ENCODE data around the gene PPP6R3.
"Not testable (repeated sequence)": the region's sequence is repeated elsewhere in the genome, so short reads cannot be mapped to it uniquely, and the experiment has no call there.

The PPP6R3 gene

GRCh38 chr11:68540504-68540903 lies 80.0 kb downstream of the PPP6R3 start:
- DNase-seq; in situ Hi-C loops (cut with MboI; ENCODE audit: low pct_unique_long_range_greater_than_20kb, low sequenced_read_pairs): not testable (repeated sequence)

- no peak for DNase-seq
- in situ Hi-C loops (cut with MboI; ENCODE audit: low pct_unique_long_range_greater_than_20kb, low sequenced_read_pairs), result no loop called here
These were observed 80.6 kb downstream of the PPP6R3 start for GRCh38 chr11:68541116-68541515.

- in situ Hi-C loops (cut with MboI; ENCODE audit: low pct_unique_long_range_greater_than_20kb, low sequenced_read_pairs), result no loop called here
- DNase-seq, result no peak
These were observed 81.4 kb downstream of the PPP6R3 start for GRCh38 chr11:68541991-68542390.

GRCh38 chr11:68542617-68543016 lies 82.1 kb downstream of the PPP6R3 start:
- no peak for DNase-seq
- in situ Hi-C loops (cut with MboI; ENCODE audit: low pct_unique_long_range_greater_than_20kb, low sequenced_read_pairs), result no loop called here

GRCh38 chr11:68543594-68543993 lies 83.0 kb downstream of the PPP6R3 start:
- no peak for DNase-seq

GRCh38 chr11:68545347-68545746 lies 84.8 kb downstream of the PPP6R3 start:
- in situ Hi-C loops (cut with MboI; ENCODE audit: low pct_unique_long_range_greater_than_20kb, low sequenced_read_pairs), result no loop called here
- no peak for DNase-seq

More at GRCh38 chr11:68543594-68543993, 83.0 kb downstream of the PPP6R3 start:
- in situ Hi-C loops (cut with MboI; ENCODE audit: low pct_unique_long_range_greater_than_20kb, low sequenced_read_pairs), result no loop called here

GRCh38 chr11:68545796-68546195 lies 85.2 kb downstream of the PPP6R3 start:
- in situ Hi-C loops (cut with MboI; ENCODE audit: low pct_unique_long_range_greater_than_20kb, low sequenced_read_pairs), result no loop called here
- DNase-seq, result no peak

- in situ Hi-C loops (cut with MboI; ENCODE audit: low pct_unique_long_range_greater_than_20kb, low sequenced_read_pairs), result no loop called here
- no peak for DNase-seq
These were observed 86.0 kb downstream of the PPP6R3 start for GRCh38 chr11:68546555-68546954.

- no peak for DNase-seq
- in situ Hi-C loops (cut with MboI; ENCODE audit: low pct_unique_long_range_greater_than_20kb, low sequenced_read_pairs), result no loop called here
These were observed 89.4 kb downstream of the PPP6R3 start for GRCh38 chr11:68549789-68550484.

GRCh38 chr11:68550485-68550817 lies 89.9 kb downstream of the PPP6R3 start:
- DNase-seq, result peak; percentile 74
- in situ Hi-C loops (cut with MboI; ENCODE audit: low pct_unique_long_range_greater_than_20kb, low sequenced_read_pairs), result no loop called here

- in situ Hi-C loops (cut with MboI; ENCODE audit: low pct_unique_long_range_greater_than_20kb, low sequenced_read_pairs), result no loop called here
- DNase-seq, result no peak
These were observed 90.7 kb downstream of the PPP6R3 start for GRCh38 chr11:68551223-68551622.

GRCh38 chr11:68551777-68552176 lies 91.2 kb downstream of the PPP6R3 start:
- DNase-seq, result no peak
- in situ Hi-C loops (cut with MboI; ENCODE audit: low pct_unique_long_range_greater_than_20kb, low sequenced_read_pairs), result no loop called here

GRCh38 chr11:68552542-68552941 lies 92.0 kb downstream of the PPP6R3 start:
- DNase-seq, result peak; percentile 21
- in situ Hi-C loops (cut with MboI; ENCODE audit: low pct_unique_long_range_greater_than_20kb, low sequenced_read_pairs), result no loop called here

GRCh38 chr11:68560216-68560615 lies 99.7 kb downstream of the PPP6R3 start:
- in situ Hi-C loops (cut with MboI; ENCODE audit: low pct_unique_long_range_greater_than_20kb, low sequenced_read_pairs), result no loop called here
- DNase-seq, result no peak

- DNase-seq, result no peak
- in situ Hi-C loops (cut with MboI; ENCODE audit: low pct_unique_long_range_greater_than_20kb, low sequenced_read_pairs), result no loop called here
These were observed 102.9 kb downstream of the PPP6R3 start for GRCh38 chr11:68563454-68563853.

- in situ Hi-C loops (cut with MboI; ENCODE audit: low pct_unique_long_range_greater_than_20kb, low sequenced_read_pairs), result no loop called here
- no peak for DNase-seq
These were observed 103.7 kb downstream of the PPP6R3 start for GRCh38 chr11:68564261-68564660.

- in situ Hi-C loops (cut with MboI; ENCODE audit: low pct_unique_long_range_greater_than_20kb, low sequenced_read_pairs), result no loop called here
- no peak for DNase-seq
These were observed 105.2 kb downstream of the PPP6R3 start for GRCh38 chr11:68565768-68566167.

- in situ Hi-C loops (cut with MboI; ENCODE audit: low pct_unique_long_range_greater_than_20kb, low sequenced_read_pairs), result no loop called here
- no peak for DNase-seq
These were observed 107.0 kb downstream of the PPP6R3 start for GRCh38 chr11:68567553-68567952.

- in situ Hi-C loops (cut with MboI; ENCODE audit: low pct_unique_long_range_greater_than_20kb, low sequenced_read_pairs), result no loop called here
- no peak for DNase-seq
These were observed 108.8 kb downstream of the PPP6R3 start for GRCh38 chr11:68569357-68569756.

- in situ Hi-C loops (cut with MboI; ENCODE audit: low pct_unique_long_range_greater_than_20kb, low sequenced_read_pairs), result no loop called here
- no peak for DNase-seq
These were observed 110.1 kb downstream of the PPP6R3 start for GRCh38 chr11:68570691-68571090.

GRCh38 chr11:68574308-68574707 lies 113.8 kb downstream of the PPP6R3 start:
- in situ Hi-C loops (cut with MboI; ENCODE audit: low pct_unique_long_range_greater_than_20kb, low sequenced_read_pairs), result no loop called here
- DNase-seq, result no peak
